GM21529 (cell line): ENCODE results near the gene PDYN.
A peak's percentile ranks its signal among the peaks of the same experiment; 100 is the strongest.

Experiments used
- ATAC-seq: cut with Tn5 transposase; IDR thresholded peaks from one replicate; pipeline ENCODE4 v1.9.1; 2021; ENCODE audit not compliant: unreplicated experiment

Gene PDYN

GRCh38 chr20:1952737-1953530, 40.9 kb downstream of the PDYN start:
- peak; percentile 61 for ATAC-seq

- ATAC-seq, result no peak
Observed at GRCh38 chr20:1951436-1952115, 42.3 kb downstream of the PDYN start.

GRCh38 chr20:1950836-1951235, 43.0 kb downstream of the PDYN start:
- ATAC-seq, result no peak

GRCh38 chr20:1949347-1950100, 44.3 kb downstream of the PDYN start:
- no peak for ATAC-seq

- no peak for ATAC-seq
Observed at GRCh38 chr20:1947535-1947846, 46.4 kb downstream of the PDYN start.

GRCh38 chr20:1946762-1947534, 46.9 kb downstream of the PDYN start:
- ATAC-seq, result no peak

- no peak for ATAC-seq
Observed at GRCh38 chr20:1946442-1946761, 47.5 kb downstream of the PDYN start.

GRCh38 chr20:1945660-1946059, 48.2 kb downstream of the PDYN start:
- ATAC-seq, result no peak

GRCh38 chr20:1945134-1945618, 48.7 kb downstream of the PDYN start:
- no peak for ATAC-seq

GRCh38 chr20:1944345-1945091, 49.3 kb downstream of the PDYN start:
- no peak for ATAC-seq

- ATAC-seq, result no peak
Observed at GRCh38 chr20:1943275-1944002, 50.4 kb downstream of the PDYN start.

- ATAC-seq, result no peak
Observed at GRCh38 chr20:1942486-1943274, 51.2 kb downstream of the PDYN start.

- no peak for ATAC-seq
Observed at GRCh38 chr20:1942061-1942460, 51.8 kb downstream of the PDYN start.

GRCh38 chr20:1941226-1941625, 52.6 kb downstream of the PDYN start:
- ATAC-seq, result no peak

GRCh38 chr20:1940581-1940980, 53.3 kb downstream of the PDYN start:
- no peak for ATAC-seq

GRCh38 chr20:1939270-1939595, 54.6 kb downstream of the PDYN start:
- ATAC-seq, result no peak

GRCh38 chr20:1938464-1939269, 55.2 kb downstream of the PDYN start:
- ATAC-seq, result no peak

GRCh38 chr20:1937316-1937976, 56.4 kb downstream of the PDYN start:
- ATAC-seq, result no peak
